KMS-11 (cell line): ENCODE results near the gene MN1.

ENCODE experiments used
- H2AFZ ChIP-seq: fragments of 200-600 bp; sonication (generic); 2 replicates; pipeline ENCODE4 v1.6.1; 2016; ENCODE audit warnings: antibody characterized with exemption, mixed run types, low read depth
- H3K27ac ChIP-seq: fragments of 200-600 bp; sonication (generic); 2 replicates; pipeline ENCODE4 v1.6.1; 2016; ENCODE audit warnings: mild to moderate bottlenecking, mixed run types
- H3K27me3 ChIP-seq: fragments of 200-600 bp; sonication (generic); 2 replicates; pipeline ENCODE4 v1.6.1; 2017; ENCODE audit warnings: mild to moderate bottlenecking, low read depth, mixed run types, moderate library complexity; ENCODE audit not compliant: insufficient read depth
- H3K36me3 ChIP-seq: fragments of 200-600 bp; sonication (generic); 2 replicates; pipeline ENCODE4 v1.6.1; 2017; ENCODE audit warnings: mild to moderate bottlenecking, mixed run types; ENCODE audit not compliant: insufficient read depth
- H3K4me1 ChIP-seq: fragments of 200-600 bp; sonication (generic); 2 replicates; pipeline ENCODE4 v1.6.1; 2016; ENCODE audit warnings: mild to moderate bottlenecking, low read depth, mixed run types; ENCODE audit not compliant: poor library complexity, severe bottlenecking
- H3K4me2 ChIP-seq: fragments of 200-600 bp; sonication (generic); 2 replicates; pipeline ENCODE4 v1.7.0; 2016; ENCODE audit warnings: mild to moderate bottlenecking, mixed run types
- H3K4me3 ChIP-seq: fragments of 200-600 bp; sonication (generic); IDR thresholded peaks from 2 replicates; pipeline ENCODE4 v1.6.1; 2017; ENCODE audit warnings: low read depth, low read length, mixed read lengths; ENCODE audit not compliant: insufficient read depth
- H3K79me2 ChIP-seq: fragments of 200-600 bp; sonication (generic); 2 replicates; pipeline ENCODE4 v1.6.1; 2016; ENCODE audit warnings: low read depth, mixed run types; ENCODE audit not compliant: insufficient read depth
- H3K9ac ChIP-seq: fragments of 200-600 bp; sonication (generic); 2 replicates; pipeline ENCODE4 v1.6.1; 2016; ENCODE audit warnings: mild to moderate bottlenecking, mixed run types
- H4K20me1 ChIP-seq: fragments of 200-600 bp; sonication (generic); 2 replicates; pipeline ENCODE4 v1.6.1; 2016; ENCODE audit warnings: mild to moderate bottlenecking, mixed run types; ENCODE audit not compliant: insufficient read depth
- CTCF ChIP-seq: fragments of 200-600 bp; sonication (generic); conservative IDR thresholded peaks from 2 replicates; pipeline ENCODE4 v1.6.1; 2017; ENCODE audit warnings: low read depth, mild to moderate bottlenecking, antibody characterized with exemption, low read length, moderate library complexity, mixed read lengths

MN1 gene

GRCh38 chr22:27839057-27839660, 37.6 kb upstream of the MN1 start:
- Histone ChIP-seq H4K20me1 (no peaks in the 10 kb centered on the region), H3K27me3 (no peaks in the 10 kb centered on the region), H2AFZ (no peak overlapping the region), H3K27ac (no peak overlapping the region), H3K79me2 (no peaks in the 10 kb centered on the region), H3K9ac (no peak overlapping the region), H3K4me1 (no peaks in the 10 kb centered on the region), H3K36me3 (no peaks in the 10 kb centered on the region), H3K4me2 (no peak overlapping the region), H3K4me3 (no peak overlapping the region)
- no peak for TF ChIP-seq CTCF

DNA sequence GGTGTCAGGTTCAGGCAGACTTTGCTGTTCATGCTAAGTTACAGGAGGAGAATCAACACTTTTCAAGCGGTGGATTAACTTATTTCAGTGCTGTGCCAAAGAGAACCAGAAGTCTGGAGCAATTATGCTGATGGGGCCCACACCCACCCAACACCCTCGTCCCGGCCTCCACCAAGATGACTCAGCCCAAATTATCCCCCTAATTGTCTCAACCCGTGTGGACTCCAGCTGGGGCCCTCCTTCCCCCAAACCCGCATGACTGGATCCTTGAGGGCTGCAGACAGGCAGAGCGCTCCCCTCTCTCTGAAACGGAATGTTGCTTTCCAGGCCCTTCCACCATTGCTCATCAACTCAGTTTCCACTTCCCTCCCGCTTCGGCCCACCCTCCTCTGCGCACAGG, 34.6 kb upstream of the MN1 start:
- Histone ChIP-seq H3K4me2 (no peak overlapping the region), H3K27me3 (no peaks in the 10 kb centered on the region), H4K20me1 (no peaks in the 10 kb centered on the region), H2AFZ (no peak overlapping the region), H3K4me1 (no peaks in the 10 kb centered on the region), H3K79me2 (no peaks in the 10 kb centered on the region), H3K9ac (no peak overlapping the region), H3K4me3 (no peak overlapping the region), H3K36me3 (no peaks in the 10 kb centered on the region), H3K27ac (no peak overlapping the region)
- no peak for TF ChIP-seq CTCF

DNA sequence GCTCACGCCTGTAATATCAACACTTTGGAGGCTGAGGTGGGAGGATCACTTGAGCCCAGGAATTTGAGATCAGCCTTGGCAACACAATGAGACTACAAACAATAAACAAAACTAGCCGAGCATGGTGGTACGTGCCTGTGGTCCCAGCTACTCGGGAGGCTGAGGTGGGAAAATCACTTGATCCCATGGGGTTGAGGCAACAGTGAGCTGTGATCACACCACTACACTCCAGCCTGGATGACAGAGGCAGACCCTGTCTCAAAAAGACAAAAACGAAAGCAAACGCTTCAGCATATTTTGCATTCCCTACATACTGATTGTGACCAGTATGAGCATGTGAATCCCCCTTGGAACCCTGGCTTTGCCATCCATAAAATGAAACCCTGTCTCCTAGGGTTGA, 33.9 kb upstream of the MN1 start:
- Histone ChIP-seq H3K4me2 (no peak overlapping the region), H3K79me2 (no peaks in the 10 kb centered on the region), H2AFZ (no peak overlapping the region), H3K4me1 (no peaks in the 10 kb centered on the region), H3K36me3 (no peaks in the 10 kb centered on the region), H3K27ac (no peak overlapping the region), H3K4me3 (no peak overlapping the region), H3K27me3 (no peaks in the 10 kb centered on the region), H4K20me1 (no peaks in the 10 kb centered on the region), H3K9ac (no peak overlapping the region)
- no peak for TF ChIP-seq CTCF

DNA sequence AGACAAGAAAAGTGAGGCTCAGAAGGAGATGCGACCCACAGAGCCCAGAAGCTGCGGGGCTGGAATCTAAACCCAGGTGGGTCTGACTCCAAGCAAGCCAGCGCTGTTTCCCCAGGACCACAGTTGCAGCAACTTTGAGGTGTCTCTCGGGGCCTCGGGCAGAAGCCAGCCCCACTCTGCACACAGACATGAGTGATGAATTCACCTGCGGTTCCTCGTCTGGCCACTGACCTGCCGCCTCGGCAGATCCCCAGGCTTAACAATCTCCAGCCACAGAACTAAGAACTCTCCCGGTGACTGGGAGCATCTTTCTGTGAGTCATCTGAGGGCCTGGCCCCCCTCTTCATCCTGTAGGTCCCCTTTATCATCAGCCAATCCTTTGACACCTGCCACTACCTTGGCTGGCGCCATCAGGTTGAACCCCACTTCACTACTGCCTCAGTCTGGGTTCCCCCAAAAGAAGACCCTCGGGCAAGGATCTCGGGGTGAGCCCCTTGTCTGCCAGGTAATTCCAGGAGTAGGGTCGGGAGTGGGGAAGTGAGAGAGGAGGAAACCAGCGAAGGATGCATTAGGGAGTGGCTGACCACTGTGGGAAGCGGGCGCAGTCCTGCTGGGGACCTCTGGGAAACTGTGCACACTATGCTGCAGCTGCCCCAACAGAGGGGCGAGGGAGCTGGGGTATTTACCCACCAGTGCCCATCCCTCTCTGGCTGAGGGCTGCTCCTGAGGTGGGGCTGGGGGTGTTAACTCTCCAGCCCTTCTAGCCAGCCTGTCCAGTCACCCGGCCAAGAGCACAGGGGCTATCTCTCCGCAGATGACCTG, 33.0 kb upstream of the MN1 start:
- H3K9ac ChIP-seq = no peak overlapping the region
- H3K4me3 ChIP-seq = no peak overlapping the region

More for the DNA sequence above, 33.0 kb upstream of the MN1 start:
- no peak for TF ChIP-seq CTCF
- Histone ChIP-seq H3K4me1 (no peaks in the 10 kb centered on the region), H3K27me3 (no peaks in the 10 kb centered on the region), H3K79me2 (no peaks in the 10 kb centered on the region), H2AFZ (no peak overlapping the region), H4K20me1 (no peaks in the 10 kb centered on the region), H3K27ac (no peak overlapping the region), H3K4me2 (no peak overlapping the region), H3K36me3 (no peaks in the 10 kb centered on the region)
